OCI-LY7 (cell line): ENCODE measurements around the gene SLX4IP. TPM values are rescaled to one million over a fixed set of nuclear protein-coding genes. Genes with fewer than 3 reads are reported as not detected.
A peak's percentile ranks its signal among the peaks of the same experiment; 100 is the strongest.

Source experiments
- BruUV-seq: library from RNA; stranded (reverse); fragments of 400-500 nt; replicated peaks from 2 replicates; lab custom pipeline; 2021; lab: Mats Ljungman, UMichigan
- CTCF ChIA-PET: fragments of 300-600 bp; sonication (Branson Sonifier 250); formaldehyde crosslinking; loops from one replicate; lab custom pipeline; 2022; ENCODE audit warnings: antibody characterized with exemption; ENCODE audit not compliant: unreplicated experiment; lab: Charles Lee
- POLR2A ChIA-PET: fragments of 300-600 bp; sonication (Branson Sonifier 250); formaldehyde crosslinking; loops from one replicate; lab custom pipeline; 2022; ENCODE audit warnings: antibody characterized with exemption; lab: Charles Lee
- DNase-seq: peaks from one replicate; pipeline ENCODE4 v3.0.0-alpha.2; 2015; ENCODE audit warnings: low spot score
- H2AFZ ChIP-seq: fragments of 200-600 bp; sonication (generic), shearing (Covaris generic); 2 replicates; pipeline ENCODE4 v1.6.1; 2014; ENCODE audit warnings: mild to moderate bottlenecking, antibody characterized with exemption, low read length, moderate library complexity
- H3K27ac ChIP-seq: fragments of 200-600 bp; sonication (generic); 2 replicates; pipeline ENCODE4 v1.5.1; 2014; ENCODE audit warnings: mixed run types, low read depth, mild to moderate bottlenecking, moderate library complexity, low read length, inconsistent platforms; ENCODE audit not compliant: poor library complexity, severe bottlenecking
- H3K36me3 ChIP-seq: fragments of 200-600 bp; sonication (generic); 2 replicates; pipeline ENCODE4 v1.6.1; 2014; ENCODE audit warnings: mild to moderate bottlenecking, antibody characterized with exemption, low read length, moderate library complexity, mixed read lengths; ENCODE audit not compliant: insufficient read depth
- H3K4me1 ChIP-seq: fragments of 200-600 bp; sonication (generic); 2 replicates; pipeline ENCODE4 v1.5.1; 2014; ENCODE audit warnings: mild to moderate bottlenecking, low read length; ENCODE audit not compliant: insufficient read depth, poor library complexity, severe bottlenecking
- H3K4me2 ChIP-seq: fragments of 200-600 bp; sonication (generic); 2 replicates; pipeline ENCODE4 v1.6.1; 2014; ENCODE audit warnings: mild to moderate bottlenecking, low read length
- H3K4me3 ChIP-seq: fragments of 200-600 bp; sonication (generic); 2 replicates; pipeline ENCODE4 v1.5.1; 2014; ENCODE audit warnings: mild to moderate bottlenecking, low read depth, low read length; ENCODE audit not compliant: poor library complexity, severe bottlenecking
- H3K79me2 ChIP-seq: fragments of 200-600 bp; sonication (generic); 2 replicates; pipeline ENCODE4 v1.6.1; 2016; ENCODE audit warnings: low read depth, mild to moderate bottlenecking, low read length, moderate library complexity, mixed read lengths; ENCODE audit not compliant: insufficient read depth
- H3K9me2 ChIP-seq: fragments of 200-600 bp; sonication (generic); 2 replicates; pipeline ENCODE4 v1.6.1; 2016; ENCODE audit warnings: mild to moderate bottlenecking, low read length, mixed read lengths; ENCODE audit not compliant: insufficient read depth
- H3K9me3 ChIP-seq: fragments of 200-600 bp; sonication (generic); 2 replicates; pipeline ENCODE4 v1.6.1; 2014; ENCODE audit warnings: mild to moderate bottlenecking, mixed run types, low read length, mixed read lengths
- H4K20me1 ChIP-seq: fragments of 200-600 bp; sonication (generic); 2 replicates; pipeline ENCODE4 v1.6.1; 2014; ENCODE audit warnings: mild to moderate bottlenecking, antibody characterized with exemption, low read length, moderate library complexity, mixed read lengths; ENCODE audit not compliant: insufficient read depth
- CTCF ChIP-seq: fragments of 200-600 bp; sonication (generic); conservative IDR thresholded peaks from 2 replicates; pipeline ENCODE4 v1.5.1; 2014; ENCODE audit warnings: mild to moderate bottlenecking, antibody characterized with exemption, low read length, moderate library complexity, mixed read lengths
- EZH2phosphoT487 ChIP-seq: fragments of 200-600 bp; sonication (generic); IDR thresholded peaks from 2 replicates; pipeline ENCODE4 v1.6.1; 2018; ENCODE audit warnings: low read depth, borderline replicate concordance, mild to moderate bottlenecking, mixed run types, antibody characterized with exemption, low read length, moderate library complexity, mixed read lengths
- intact Hi-C: fragments of 100-400 bp; cut with micrococcal nuclease; formaldehyde crosslinking; loops from one replicate; pipeline ENCODE4 v1.10.0; 2022; ENCODE audit not compliant: unreplicated experiment
- total RNA-seq, 2 experiments: library from RNA; depleted of rRNA in 1 of 2; stranded (reverse); fragments of >200 nt in 1 of 2; shearing (Covaris generic) in 1 of 2; gene quantifications; 2 replicates each; pipeline ENCODE4 v1.2.3, GENCODE V29; 2014 to 2022

The SLX4IP gene
- total RNA-seq, 2 experiments from 2014 or later = 4.1 to 9.2 TPM

- BruUV-seq = no TSS peak
- DNase-seq = peak; percentile 3
- Histone ChIP-seq H4K20me1 (peaks cover 4% of the 10 kb centered on the region), H3K9me2 (no peaks in the 10 kb centered on the region), H3K9me3 (no peaks in the 10 kb centered on the region), H3K79me2 (no peaks in the 10 kb centered on the region), H3K36me3 (no peaks in the 10 kb centered on the region), H2AFZ (no peak overlapping the region), H3K4me2 (no peak overlapping the region), H3K4me1 (no peaks in the 10 kb centered on the region), H3K27ac (no peak overlapping the region), H3K4me3 (no peak overlapping the region)
- CTCF ChIA-PET = interaction anchor here (0.6 kb wide), 1 partner anchor 922 kb away, joined by 3 read pairs; no protein-coding TSS in a partner anchor
- TF ChIP-seq EZH2phosphoT487 = no peak
- peak; percentile 68 for TF ChIP-seq CTCF
- intact Hi-C loops = loop anchor here (5.0 to 10.0 kb wide), 2 partner anchors 562 to 919 kb away; no protein-coding TSS in a partner anchor
- POLR2A ChIA-PET = interaction anchor here (0.6 kb wide), 1 partner anchor 595 kb away, joined by 3 read pairs; no protein-coding TSS in a partner anchor
Observed at GRCh38 chr20:10536531-10536930, 101.4 kb downstream of the SLX4IP start.

GRCh38 chr20:10537850-10538480 is 102.9 kb downstream of the SLX4IP start:
- no peaks in the 10 kb centered on the region for H3K4me1 ChIP-seq
- ChIA-PET POLR2A (interaction anchor here (0.8 kb wide), 1 partner anchor 136 kb away, joined by 3 read pairs; no protein-coding TSS in a partner anchor), CTCF (no interaction called here)
- H2AFZ ChIP-seq = no peak overlapping the region
- H3K4me2 ChIP-seq = no peak overlapping the region
- TF ChIP-seq EZH2phosphoT487 = no peak
- no peak for TF ChIP-seq CTCF
- no TSS peak for BruUV-seq
- H3K36me3 ChIP-seq = no peaks in the 10 kb centered on the region
- H3K79me2 ChIP-seq = no peaks in the 10 kb centered on the region
- intact Hi-C loops = loop anchor here (5.0 to 10.0 kb wide), 2 partner anchors 563 to 921 kb away; no protein-coding TSS in a partner anchor
- no peak overlapping the region for H3K27ac ChIP-seq
- H3K4me3 ChIP-seq = no peak overlapping the region
- no peaks in the 10 kb centered on the region; the same call in none of the 2 replicates for H4K20me1 ChIP-seq
- no peak for DNase-seq
- H3K9me2 ChIP-seq = no peaks in the 10 kb centered on the region
- no peaks in the 10 kb centered on the region for H3K9me3 ChIP-seq

GRCh38 chr20:10538768-10539167 is 103.7 kb downstream of the SLX4IP start:
- no TSS peak for BruUV-seq
- TF ChIP-seq EZH2phosphoT487 (no peak), CTCF (no peak)
- H3K27ac ChIP-seq = no peak overlapping the region
- no peaks in the 10 kb centered on the region for H3K4me1 ChIP-seq
- CTCF ChIA-PET = interaction anchor here (0.6 kb wide), 1 partner anchor 261 kb away, joined by 3 read pairs; no protein-coding TSS in a partner anchor
- H2AFZ ChIP-seq = no peak overlapping the region
- intact Hi-C loops = loop anchor here (5.0 to 10.0 kb wide), 2 partner anchors 564 to 921 kb away; no protein-coding TSS in a partner anchor
- H3K4me3 ChIP-seq = no peak overlapping the region
- H3K36me3 ChIP-seq = no peaks in the 10 kb centered on the region
- H3K79me2 ChIP-seq = no peaks in the 10 kb centered on the region
- DNase-seq = no peak
- no peaks in the 10 kb centered on the region for H3K9me3 ChIP-seq
- no peak overlapping the region for H3K4me2 ChIP-seq
- H3K9me2 ChIP-seq = no peaks in the 10 kb centered on the region
- no peaks in the 10 kb centered on the region; the same call in none of the 2 replicates for H4K20me1 ChIP-seq
- POLR2A ChIA-PET = no interaction called here
